Activated CD4-positive, alpha-beta T cell treated with anti-CD3 and anti-CD28 coated beads, Interleukin-2, Interleukin-6, amounts not matched to agents 100 ng/mL and 50 ng/mL, durations not matched to agents 16 hours and 8 hours (primary cell): ENCODE measurements around the gene ZNF879.

ENCODE experiments used
- DNase-seq: peaks from one replicate; pipeline ENCODE4 v3.0.0-alpha.2; 2020

The ZNF879 gene

GRCh38 chr5:179033004-179033580 is 9.5 kb downstream of the ZNF879 start:
- DNase-seq: no peak

GRCh38 chr5:179044765-179045164 is 21.2 kb downstream of the ZNF879 start:
- no peak for DNase-seq

GRCh38 chr5:179051784-179052183 is 28.2 kb downstream of the ZNF879 start:
- no peak for DNase-seq

GRCh38 chr5:179054036-179054785 is 30.6 kb downstream of the ZNF879 start:
- DNase-seq: no peak

GRCh38 chr5:179054876-179055275 is 31.3 kb downstream of the ZNF879 start:
- DNase-seq: no peak

- DNase-seq: no peak
These were observed 31.8 kb downstream of the ZNF879 start for GRCh38 chr5:179055436-179055835.

- no peak for DNase-seq
These were observed 32.2 kb downstream of the ZNF879 start for GRCh38 chr5:179055841-179056240.

GRCh38 chr5:179060116-179061008 is 36.8 kb downstream of the ZNF879 start, which contains the start of gene ZNF354C:
Gene ZNF354C, plus strand, starts transcription at chr5:179060373. Its CDS starts 1,696 bp downstream, at chr5:179062069.
- DNase-seq: peak; percentile 87

GRCh38 chr5:179061025-179061424 is 37.4 kb downstream of the ZNF879 start:
- DNase-seq: no peak

- DNase-seq: no peak
These were observed 42.1 kb downstream of the ZNF879 start for GRCh38 chr5:179065703-179066102.

GRCh38 chr5:179079165-179079987 is 55.8 kb downstream of the ZNF879 start:
- DNase-seq: no peak

GRCh38 chr5:179080724-179081123 is 57.1 kb downstream of the ZNF879 start:
- DNase-seq: no peak
